Testis (tissue), 2 donors: ENCODE results near the gene PRIMPOL.
"Not testable (repeated sequence)": the region's sequence is repeated elsewhere in the genome, so short reads cannot be mapped to it uniquely, and the experiment has no call there.

Experiments
- POLR2A ChIP-seq: fragments of 450-650 bp; IDR thresholded peaks from one replicate; pipeline ENCODE4 v1.6.1; 2017; ENCODE audit warnings: antibody characterized with exemption, mild to moderate bottlenecking, moderate library complexity
- TF ChIP-seq, protein P1 (sequence below), 3 experiments: fragments of 450-650 bp in 2 of 3; fragments of 200-600 bp in 1 of 3; sonication (generic) in 1 of 3; IDR thresholded peaks; one replicate each; pipeline ENCODE4 v1.5.1; 2016 to 2019; ENCODE audit warnings: antibody characterized with exemption in 3 of 3, mild to moderate bottlenecking in 2 of 3, moderate library complexity in 1 of 3

DNA sequence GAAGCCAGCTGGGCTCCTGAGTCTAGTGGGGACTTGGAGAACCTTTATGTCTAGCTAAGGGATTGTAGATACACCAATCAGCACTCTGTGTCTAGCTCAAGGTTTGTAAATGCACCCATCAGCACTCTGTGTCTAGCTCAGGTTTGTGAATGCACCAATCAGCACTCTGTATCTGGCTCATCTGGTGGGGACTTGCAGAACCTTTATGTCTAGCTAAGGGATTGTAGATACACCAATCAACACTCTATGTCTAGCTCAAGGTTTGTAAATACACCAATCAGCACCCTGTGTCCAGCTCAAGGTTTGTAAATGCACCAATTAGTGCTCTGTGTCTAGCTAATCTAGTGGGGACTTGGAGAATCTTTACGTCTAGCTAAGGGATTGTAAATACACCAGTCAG, 92.1 kb downstream of the PRIMPOL start:
- not testable (repeated sequence) for TF ChIP-seq POLR2A
- TF ChIP-seq, protein P1, sequence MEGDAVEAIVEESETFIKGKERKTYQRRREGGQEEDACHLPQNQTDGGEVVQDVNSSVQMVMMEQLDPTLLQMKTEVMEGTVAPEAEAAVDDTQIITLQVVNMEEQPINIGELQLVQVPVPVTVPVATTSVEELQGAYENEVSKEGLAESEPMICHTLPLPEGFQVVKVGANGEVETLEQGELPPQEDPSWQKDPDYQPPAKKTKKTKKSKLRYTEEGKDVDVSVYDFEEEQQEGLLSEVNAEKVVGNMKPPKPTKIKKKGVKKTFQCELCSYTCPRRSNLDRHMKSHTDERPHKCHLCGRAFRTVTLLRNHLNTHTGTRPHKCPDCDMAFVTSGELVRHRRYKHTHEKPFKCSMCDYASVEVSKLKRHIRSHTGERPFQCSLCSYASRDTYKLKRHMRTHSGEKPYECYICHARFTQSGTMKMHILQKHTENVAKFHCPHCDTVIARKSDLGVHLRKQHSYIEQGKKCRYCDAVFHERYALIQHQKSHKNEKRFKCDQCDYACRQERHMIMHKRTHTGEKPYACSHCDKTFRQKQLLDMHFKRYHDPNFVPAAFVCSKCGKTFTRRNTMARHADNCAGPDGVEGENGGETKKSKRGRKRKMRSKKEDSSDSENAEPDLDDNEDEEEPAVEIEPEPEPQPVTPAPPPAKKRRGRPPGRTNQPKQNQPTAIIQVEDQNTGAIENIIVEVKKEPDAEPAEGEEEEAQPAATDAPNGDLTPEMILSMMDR (IDR thresholded peaks at IDR 0.05), result not testable (repeated sequence)
